ENCODE data around the gene ACKR2. TPM values are rescaled to one million over a fixed set of nuclear protein-coding genes. Genes with fewer than 3 reads are reported as not detected.

ACKR2 gene
- total RNA-seq, 2 donors from 2014 or later: 0.55 to 1.9 TPM

GRCh38 chr3:42872718-42873117 lies 63.5 kb downstream of the ACKR2 start:
- H3K4me3 ChIP-seq: no peak overlapping the region
- H3K27ac ChIP-seq: no peak overlapping the region
- DNase-seq (ENCODE audit: low spot score): no peak
- no peaks in the 10 kb centered on the region for H3K9me3 ChIP-seq
- intact Hi-C loops (cut with DNase I): no loop called here
- H3K27me3 ChIP-seq (replicated peaks; ENCODE audit: insufficient read depth): no peaks in the 10 kb centered on the region
- no peaks in the 10 kb centered on the region for H3K4me1 ChIP-seq (replicated peaks)
- no peaks in the 10 kb centered on the region for H3K36me3 ChIP-seq
- no peak for TF ChIP-seq CTCF (IDR thresholded peaks at IDR 0.05)
- 81% methylated on average over 1 of the region's 1 CpG for WGBS

GRCh38 chr3:42873221-42873982 lies 64.2 kb downstream of the ACKR2 start:
- TF ChIP-seq CTCF (IDR thresholded peaks at IDR 0.05) (no peak), POLR2A (IDR thresholded peaks at IDR 0.05) (no peak), POLR2AphosphoS5 (IDR thresholded peaks at IDR 0.05) (no peak)
- H3K4me3 ChIP-seq: no peak overlapping the region
- H3K27me3 ChIP-seq (replicated peaks; ENCODE audit: insufficient read depth): no peaks in the 10 kb centered on the region
- no peak for DNase-seq (ENCODE audit: low spot score)
- no peaks in the 10 kb centered on the region for H3K36me3 ChIP-seq
- no peaks in the 10 kb centered on the region for H3K9me3 ChIP-seq
- no peak overlapping the region for H3K27ac ChIP-seq
- intact Hi-C loops (cut with DNase I): no loop called here
- H3K4me1 ChIP-seq (replicated peaks): no peaks in the 10 kb centered on the region
- WGBS: 75% methylated on average over 9 of the region's 9 CpGs

GRCh38 chr3:42874749-42875148 lies 65.5 kb downstream of the ACKR2 start:
- Histone ChIP-seq H3K36me3 (no peaks in the 10 kb centered on the region), H3K27me3 (replicated peaks; ENCODE audit: insufficient read depth) (no peaks in the 10 kb centered on the region), H3K9me3 (no peaks in the 10 kb centered on the region), H3K27ac (no peak overlapping the region), H3K4me3 (no peak overlapping the region), H3K4me1 (replicated peaks) (no peaks in the 10 kb centered on the region)
- TF ChIP-seq POLR2AphosphoS5 (IDR thresholded peaks at IDR 0.05) (no peak), CTCF (IDR thresholded peaks at IDR 0.05) (no peak), POLR2A (IDR thresholded peaks at IDR 0.05) (no peak)
- no peak for DNase-seq (ENCODE audit: low spot score)
- intact Hi-C loops (cut with DNase I): loop anchor here (5.0 kb wide), 1 partner anchor 372 kb away; the partner anchor contains the start of gene VIPR1
- 92% methylated on average over 10 of the region's 10 CpGs for whole genome bisulfite sequencing

- Histone ChIP-seq H3K36me3 (no peaks in the 10 kb centered on the region), H3K4me1 (replicated peaks) (no peaks in the 10 kb centered on the region), H3K27ac (no peak within 1 kb of the TSS), H3K27me3 (replicated peaks; ENCODE audit: insufficient read depth) (no peaks in the 10 kb centered on the region), H3K4me3 (no peak within 1 kb of the TSS), H3K9me3 (no peaks in the 10 kb centered on the region)
- no peak for TF ChIP-seq POLR2AphosphoS5 (IDR thresholded peaks at IDR 0.05)
- TF ChIP-seq POLR2A (IDR thresholded peaks at IDR 0.05): no peak
- intact Hi-C loops (cut with DNase I): loop anchor here (5.0 kb wide), 1 partner anchor 373 kb away; the partner anchor contains the start of gene VIPR1
- WGBS: 79% methylated on average over 13 of the region's 13 CpGs
- no peak for DNase-seq (ENCODE audit: low spot score)
Observed at GRCh38 chr3:42875325-42876151, 66.3 kb downstream of the ACKR2 start, which contains the start of gene CYP8B1. Gene CYP8B1, minus strand, starts transcription at chr3:42875879. Its CDS starts 63 bp downstream, at chr3:42875816.

GRCh38 chr3:42876401-42876800 lies 67.2 kb downstream of the ACKR2 start:
- Histone ChIP-seq H3K27me3 (replicated peaks; ENCODE audit: insufficient read depth) (no peaks in the 10 kb centered on the region), H3K9me3 (no peaks in the 10 kb centered on the region), H3K27ac (no peak overlapping the region), H3K36me3 (no peaks in the 10 kb centered on the region), H3K4me1 (replicated peaks) (no peaks in the 10 kb centered on the region), H3K4me3 (no peak overlapping the region)
- no peak for DNase-seq (ENCODE audit: low spot score)
- 63% methylated on average over 1 of the region's 1 CpG for WGBS
- TF ChIP-seq POLR2AphosphoS5 (IDR thresholded peaks at IDR 0.05): no peak
- no peak for TF ChIP-seq CTCF (IDR thresholded peaks at IDR 0.05)
- TF ChIP-seq POLR2A (IDR thresholded peaks at IDR 0.05): no peak
- intact Hi-C loops (cut with DNase I): loop anchor here (5.0 kb wide), 1 partner anchor 374 kb away; the partner anchor contains the start of gene VIPR1

Measured in prostate gland (tissue), 2 donors.